NCI-H2171 treated with DMSO at 0.1 percent for 48 hours (cell line): Measurements from ENCODE around the gene SELPLG.
"Not testable (repeated sequence)": the region's sequence is repeated elsewhere in the genome, so short reads cannot be mapped to it uniquely, and the experiment has no call there.

ENCODE experiments used
- DNase-seq: peaks from one replicate; lab custom pipeline; 2025; lab: John Stamatoyannopoulos, UW

Gene SELPLG

GRCh38 chr12:108618953-108619274 lies 14.8 kb downstream of the SELPLG start:
- not testable (repeated sequence) for DNase-seq

DNA sequence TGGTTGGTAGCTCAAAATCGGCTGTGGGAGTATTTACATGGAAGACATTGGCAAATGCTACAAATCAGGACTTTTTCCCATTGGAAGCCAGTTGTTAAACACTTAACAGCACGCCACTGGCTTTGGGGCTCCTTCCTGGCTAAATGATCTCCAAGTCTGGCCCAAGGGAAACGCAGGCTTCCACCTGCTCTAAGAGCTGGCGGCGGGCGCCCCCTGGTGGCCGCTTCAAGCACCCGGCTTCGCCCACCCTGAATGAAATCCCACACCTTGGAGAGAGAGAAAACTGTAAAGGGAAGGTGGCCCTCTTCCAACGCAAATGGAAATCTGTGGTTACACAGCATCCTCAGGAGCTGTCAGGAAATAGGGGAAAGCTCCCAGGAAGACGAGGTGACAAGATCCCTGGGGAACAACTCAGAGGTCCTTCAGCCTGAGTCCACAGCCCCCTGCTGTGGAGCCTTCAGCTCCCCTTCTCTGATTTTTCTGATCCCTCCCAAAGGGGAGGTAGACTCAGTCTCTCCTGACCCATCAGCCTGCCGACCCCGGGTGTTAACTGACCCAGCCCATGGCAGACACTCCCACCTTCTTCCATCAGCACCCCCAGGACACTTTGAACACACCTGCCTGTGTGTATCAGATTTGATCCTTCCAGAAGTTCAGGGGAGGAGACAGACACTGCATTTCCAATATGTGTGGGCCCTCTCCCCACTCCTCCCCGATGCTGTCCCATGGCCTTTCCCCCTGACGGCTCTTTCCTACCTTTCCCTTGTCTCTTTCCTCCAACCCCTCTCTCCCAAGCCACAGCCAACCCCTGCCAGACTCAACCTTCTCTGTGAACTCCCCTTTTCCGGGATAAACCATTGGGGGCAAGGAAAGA lies 15.4 kb downstream of the SELPLG start:
- DNase-seq: peak; percentile 86

- DNase-seq: no peak
These were observed 16.5 kb downstream of the SELPLG start for GRCh38 chr12:108616941-108617858.

GRCh38 chr12:108616359-108616758 lies 17.3 kb downstream of the SELPLG start:
- no peak for DNase-seq

DNA sequence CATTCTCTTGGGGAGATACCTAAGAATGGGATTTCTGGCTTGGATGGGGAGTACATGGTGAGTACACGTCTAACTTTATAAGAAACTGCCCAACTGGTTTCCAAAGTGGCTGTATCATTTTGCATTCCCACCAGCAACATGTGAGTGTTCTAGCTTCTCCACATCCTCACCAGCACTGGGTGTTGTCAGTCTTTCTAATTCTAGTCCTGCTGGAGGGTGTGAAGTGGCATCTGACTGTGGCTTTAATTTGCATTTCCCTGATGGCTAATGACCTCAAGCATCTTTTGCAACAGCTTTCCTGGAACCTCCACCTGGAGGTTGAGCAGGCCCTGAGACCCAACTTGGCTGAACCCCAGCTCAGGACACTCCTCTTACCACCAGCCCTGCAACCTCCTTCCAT lies 17.8 kb downstream of the SELPLG start:
- no peak for DNase-seq

DNA sequence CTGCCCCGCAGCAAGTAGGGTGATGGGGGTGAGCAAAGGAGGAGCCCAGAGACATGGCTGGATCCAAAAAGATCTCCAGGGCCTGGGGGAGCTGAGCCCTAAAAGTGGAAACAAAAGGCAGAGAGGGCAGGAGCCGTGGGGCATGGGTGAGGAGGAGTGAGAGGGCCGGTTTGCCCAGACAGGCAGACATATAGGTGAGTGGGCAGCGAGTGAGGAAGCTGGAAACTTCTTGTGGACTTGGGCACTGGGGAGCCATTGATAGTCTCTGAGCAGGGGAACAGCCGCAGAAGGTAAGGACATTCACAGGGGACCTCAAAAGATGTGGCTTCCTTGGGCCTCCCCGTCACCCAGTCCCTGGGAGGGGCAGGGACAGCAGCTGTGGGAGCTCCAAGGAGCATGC lies 19.1 kb downstream of the SELPLG start:
- no peak for DNase-seq

- DNase-seq: no peak
These were observed 19.7 kb downstream of the SELPLG start for GRCh38 chr12:108614041-108614440.

GRCh38 chr12:108613548-108613947 lies 20.1 kb downstream of the SELPLG start:
- no peak for DNase-seq

DNA sequence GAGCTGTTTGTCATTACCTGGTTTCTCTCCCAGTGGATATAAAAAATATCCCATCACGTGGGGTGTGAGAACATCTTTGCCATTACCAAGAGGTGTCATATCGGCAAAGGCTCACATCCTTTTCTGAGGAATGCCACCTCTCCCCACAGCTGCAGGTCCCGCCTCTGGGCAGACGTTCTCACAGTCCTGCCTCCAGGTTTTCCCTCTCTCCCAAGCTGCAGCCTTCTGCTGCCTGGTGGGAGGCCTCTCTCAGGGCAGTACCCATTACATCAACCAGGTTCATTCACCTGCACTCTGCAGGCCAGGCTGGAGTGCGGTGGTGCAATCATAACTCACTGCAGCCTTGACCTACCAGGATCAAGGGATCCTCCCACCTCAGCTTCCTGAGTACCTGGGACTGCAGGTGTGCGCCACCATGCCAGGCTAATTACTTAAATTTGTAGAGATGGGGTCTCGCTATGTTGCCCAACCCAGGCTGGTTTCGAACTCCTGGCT lies 20.9 kb downstream of the SELPLG start:
- peak; percentile 78 for DNase-seq

DNA sequence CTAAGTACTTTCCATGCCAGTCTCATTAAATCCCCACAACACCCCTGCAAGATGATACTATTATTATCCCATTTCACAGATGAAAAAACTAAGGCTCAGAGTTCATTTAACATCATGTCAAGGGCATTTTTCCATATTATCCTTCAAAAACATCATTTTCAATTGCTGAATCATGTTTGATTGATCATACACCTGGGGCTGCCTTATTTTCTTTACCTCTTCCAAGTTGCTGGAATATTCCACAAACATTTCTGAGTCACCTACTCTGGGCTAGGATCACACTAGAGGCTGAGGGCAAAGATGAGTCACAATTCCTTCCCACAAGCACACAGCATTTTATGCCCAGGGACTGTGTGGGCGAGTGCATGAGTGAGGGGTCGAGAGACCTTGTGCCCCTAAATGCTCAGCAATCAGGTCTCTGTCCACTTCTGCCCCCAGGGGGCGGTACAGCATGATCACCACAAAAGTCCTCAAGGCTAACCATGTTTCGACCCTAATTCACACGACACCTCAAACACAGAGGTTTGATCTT lies 21.7 kb downstream of the SELPLG start:
- DNase-seq: no peak

- DNase-seq: no peak
These were observed 22.7 kb downstream of the SELPLG start for GRCh38 chr12:108610856-108611605.

- no peak for DNase-seq
These were observed 23.3 kb downstream of the SELPLG start for GRCh38 chr12:108610336-108610815.

DNA sequence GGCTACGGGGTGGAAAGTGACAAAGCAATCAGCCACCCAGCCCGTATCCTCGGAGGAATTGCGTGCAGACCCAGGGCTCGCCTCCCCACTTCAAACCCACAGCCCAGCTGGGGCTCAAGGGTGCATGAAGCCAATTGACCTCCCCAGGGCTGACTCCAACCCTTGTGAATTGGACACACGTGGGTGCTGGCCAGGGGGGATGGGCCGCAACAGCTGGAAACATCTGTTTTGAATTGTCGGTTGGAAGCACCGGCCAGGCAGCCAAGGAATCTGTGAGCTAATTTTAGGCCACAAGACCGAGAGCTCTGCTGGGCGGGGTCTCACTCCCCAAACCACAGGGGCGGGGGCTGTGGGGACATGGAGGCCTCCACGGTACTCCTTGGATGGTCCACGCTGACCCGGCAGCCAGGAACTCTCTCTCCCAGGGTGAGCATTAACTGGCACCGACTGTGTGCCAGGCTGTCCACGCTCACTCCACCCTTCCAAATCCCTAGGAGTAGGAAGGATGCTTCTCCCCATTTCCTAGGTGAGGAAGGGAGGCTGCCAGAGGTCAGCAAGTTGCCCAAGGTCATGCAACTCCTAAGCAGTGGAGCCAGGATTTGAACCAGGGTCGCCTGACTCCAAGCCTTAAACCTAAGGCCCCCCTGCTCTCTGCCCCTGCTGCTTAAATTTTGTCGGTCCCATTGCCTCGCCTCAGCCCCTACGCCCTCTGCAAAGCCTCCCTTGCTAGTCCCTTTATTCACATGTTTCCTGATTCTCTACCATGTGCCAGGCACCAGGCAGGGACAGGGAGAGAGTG lies 24.0 kb downstream of the SELPLG start:
- DNase-seq: no peak

- no peak for DNase-seq
These were observed 25.1 kb downstream of the SELPLG start for GRCh38 chr12:108608616-108609015.

GRCh38 chr12:108607981-108608600 lies 25.6 kb downstream of the SELPLG start:
- DNase-seq: no peak

GRCh38 chr12:108606492-108606891 lies 27.2 kb downstream of the SELPLG start:
- DNase-seq: peak; percentile 48

- no peak for DNase-seq
These were observed 27.8 kb downstream of the SELPLG start for GRCh38 chr12:108605690-108606406.

- no peak for DNase-seq
These were observed 28.5 kb downstream of the SELPLG start for GRCh38 chr12:108605000-108605689.
